ENCODE measurements around the gene PRKX. TPM values are rescaled to one million over a fixed set of nuclear protein-coding genes. Genes with fewer than 3 reads are reported as not detected.
A peak's percentile ranks its signal among the peaks of the same experiment; 100 is the strongest.
"Not testable (repeated sequence)": the region's sequence is repeated elsewhere in the genome, so short reads cannot be mapped to it uniquely, and the experiment has no call there.

The PRKX gene
- total RNA-seq, 1 donor from 2014 or later, result 5.1 TPM

GRCh38 chrX:3598046-3598605, 115.3 kb downstream of the PRKX start:
- intact Hi-C loops (cut with micrococcal nuclease), result no loop called here
- DNase-seq (no peak), ATAC-seq (no peak)

- intact Hi-C loops (cut with micrococcal nuclease), result no loop called here
- DNase-seq (no peak), ATAC-seq (no peak)
Measured at GRCh38 chrX:3592184-3592583, 121.3 kb downstream of the PRKX start.

- DNase-seq, result no peak
- intact Hi-C loops (cut with micrococcal nuclease), result no loop called here
- ATAC-seq, result no peak
Measured at GRCh38 chrX:3589474-3589873, 124.0 kb downstream of the PRKX start.

- ATAC-seq, result no peak
- intact Hi-C loops (cut with micrococcal nuclease), result no loop called here
- DNase-seq, result no peak
Measured at GRCh38 chrX:3585719-3586118, 127.7 kb downstream of the PRKX start.

GRCh38 chrX:3584415-3584996, 128.9 kb downstream of the PRKX start:
- intact Hi-C loops (cut with micrococcal nuclease), result no loop called here
- DNase-seq (no peak), ATAC-seq (no peak)

- ATAC-seq (no peak), DNase-seq (no peak)
- intact Hi-C loops (cut with micrococcal nuclease), result no loop called here
Measured at GRCh38 chrX:3582451-3582850, 131.0 kb downstream of the PRKX start.

- no peak for DNase-seq
- intact Hi-C loops (cut with micrococcal nuclease), result no loop called here
- peak; percentile 58 for ATAC-seq
Measured at GRCh38 chrX:3581609-3582108, 131.8 kb downstream of the PRKX start.

- intact Hi-C loops (cut with micrococcal nuclease), result no loop called here
- ATAC-seq (no peak), DNase-seq (no peak)
Measured at GRCh38 chrX:3577551-3577950, 135.9 kb downstream of the PRKX start.

GRCh38 chrX:3576886-3577501, 136.5 kb downstream of the PRKX start:
- peak; percentile 87 for ATAC-seq
- DNase-seq, result no peak
- intact Hi-C loops (cut with micrococcal nuclease), result no loop called here

- ATAC-seq (no peak), DNase-seq (no peak)
- intact Hi-C loops (cut with micrococcal nuclease), result no loop called here
Measured at GRCh38 chrX:3567686-3568085, 145.8 kb downstream of the PRKX start.

GRCh38 chrX:3563451-3563850, 150.0 kb downstream of the PRKX start:
- ATAC-seq (no peak), DNase-seq (no peak)
- intact Hi-C loops (cut with micrococcal nuclease), result no loop called here

- ATAC-seq, result not testable (repeated sequence)
Measured at GRCh38 chrX:3560010-3560409, 153.4 kb downstream of the PRKX start.

More at GRCh38 chrX:3560010-3560409, 153.4 kb downstream of the PRKX start:
- intact Hi-C loops (cut with micrococcal nuclease); DNase-seq: not testable (repeated sequence)

Measured in left ventricle myocardium superior (tissue), 1 donor.